Lower leg skin (tissue), 3 donors: ENCODE data around the gene SPOCK1.

Source experiments
- POLR2A ChIP-seq, 2 donors: fragments of 450-650 bp; IDR thresholded peaks; one replicate each; pipeline ENCODE4 v1.6.1; 2016 to 2017; ENCODE audit warnings: antibody characterized with exemption in 2 of 2, mild to moderate bottlenecking in 1 of 2, moderate library complexity in 1 of 2
- TF ChIP-seq, protein P1 (sequence below), 3 donors: fragments of 450-650 bp; IDR thresholded peaks; one replicate each; pipeline ENCODE4 v1.5.1; 2016; ENCODE audit warnings: antibody characterized with exemption in 3 of 3, mild to moderate bottlenecking in 3 of 3, moderate library complexity in 2 of 3

DNA sequence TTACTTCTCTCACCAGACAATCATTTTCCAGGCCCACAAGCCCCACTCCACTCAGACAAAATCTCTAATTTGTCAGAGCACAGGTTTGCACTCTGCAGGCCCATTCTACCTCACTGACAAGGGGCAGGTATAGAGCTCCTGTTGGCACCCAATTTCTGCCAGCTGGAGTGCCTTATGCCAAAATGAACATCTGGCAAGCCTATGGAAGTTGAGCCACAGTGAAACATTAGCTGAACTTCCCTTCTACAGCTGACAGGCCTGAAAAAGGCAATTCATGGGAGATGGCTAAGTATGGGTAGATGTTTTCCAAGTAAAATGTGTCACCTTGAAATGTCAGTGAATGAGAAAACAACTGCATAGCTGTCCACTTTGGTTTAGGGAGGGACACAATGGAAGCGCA is 87.0 kb downstream of the SPOCK1 start:
- TF ChIP-seq, protein P1, sequence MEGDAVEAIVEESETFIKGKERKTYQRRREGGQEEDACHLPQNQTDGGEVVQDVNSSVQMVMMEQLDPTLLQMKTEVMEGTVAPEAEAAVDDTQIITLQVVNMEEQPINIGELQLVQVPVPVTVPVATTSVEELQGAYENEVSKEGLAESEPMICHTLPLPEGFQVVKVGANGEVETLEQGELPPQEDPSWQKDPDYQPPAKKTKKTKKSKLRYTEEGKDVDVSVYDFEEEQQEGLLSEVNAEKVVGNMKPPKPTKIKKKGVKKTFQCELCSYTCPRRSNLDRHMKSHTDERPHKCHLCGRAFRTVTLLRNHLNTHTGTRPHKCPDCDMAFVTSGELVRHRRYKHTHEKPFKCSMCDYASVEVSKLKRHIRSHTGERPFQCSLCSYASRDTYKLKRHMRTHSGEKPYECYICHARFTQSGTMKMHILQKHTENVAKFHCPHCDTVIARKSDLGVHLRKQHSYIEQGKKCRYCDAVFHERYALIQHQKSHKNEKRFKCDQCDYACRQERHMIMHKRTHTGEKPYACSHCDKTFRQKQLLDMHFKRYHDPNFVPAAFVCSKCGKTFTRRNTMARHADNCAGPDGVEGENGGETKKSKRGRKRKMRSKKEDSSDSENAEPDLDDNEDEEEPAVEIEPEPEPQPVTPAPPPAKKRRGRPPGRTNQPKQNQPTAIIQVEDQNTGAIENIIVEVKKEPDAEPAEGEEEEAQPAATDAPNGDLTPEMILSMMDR (IDR thresholded peaks at IDR 0.05), result no peak
- TF ChIP-seq POLR2A (IDR thresholded peaks at IDR 0.05), result no peak
